ENCODE data around the gene PTPN4.

DNA sequence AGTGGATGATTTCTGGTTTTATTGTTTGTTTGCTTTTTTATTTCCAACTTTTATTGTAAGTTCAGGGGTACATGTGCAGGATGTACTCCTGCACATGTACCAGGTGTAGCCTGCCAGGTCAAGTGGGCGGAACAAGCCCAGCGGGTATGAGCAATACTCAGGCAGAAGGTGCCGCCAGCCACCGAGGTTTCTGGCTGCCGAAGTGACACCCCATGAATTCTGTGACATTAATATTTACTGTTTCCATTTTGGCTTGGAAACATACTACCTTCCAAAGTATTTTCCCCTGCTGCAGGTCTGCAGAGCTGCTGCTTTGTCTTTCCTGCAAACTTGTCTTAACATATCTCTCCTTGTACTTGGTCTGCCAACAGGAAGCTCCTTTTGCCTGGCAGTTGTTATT lies 78.5 kb downstream of the PTPN4 start:
- TF ChIP-seq, protein P1, sequence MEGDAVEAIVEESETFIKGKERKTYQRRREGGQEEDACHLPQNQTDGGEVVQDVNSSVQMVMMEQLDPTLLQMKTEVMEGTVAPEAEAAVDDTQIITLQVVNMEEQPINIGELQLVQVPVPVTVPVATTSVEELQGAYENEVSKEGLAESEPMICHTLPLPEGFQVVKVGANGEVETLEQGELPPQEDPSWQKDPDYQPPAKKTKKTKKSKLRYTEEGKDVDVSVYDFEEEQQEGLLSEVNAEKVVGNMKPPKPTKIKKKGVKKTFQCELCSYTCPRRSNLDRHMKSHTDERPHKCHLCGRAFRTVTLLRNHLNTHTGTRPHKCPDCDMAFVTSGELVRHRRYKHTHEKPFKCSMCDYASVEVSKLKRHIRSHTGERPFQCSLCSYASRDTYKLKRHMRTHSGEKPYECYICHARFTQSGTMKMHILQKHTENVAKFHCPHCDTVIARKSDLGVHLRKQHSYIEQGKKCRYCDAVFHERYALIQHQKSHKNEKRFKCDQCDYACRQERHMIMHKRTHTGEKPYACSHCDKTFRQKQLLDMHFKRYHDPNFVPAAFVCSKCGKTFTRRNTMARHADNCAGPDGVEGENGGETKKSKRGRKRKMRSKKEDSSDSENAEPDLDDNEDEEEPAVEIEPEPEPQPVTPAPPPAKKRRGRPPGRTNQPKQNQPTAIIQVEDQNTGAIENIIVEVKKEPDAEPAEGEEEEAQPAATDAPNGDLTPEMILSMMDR (IDR thresholded peaks at IDR 0.05), result no peak
- TF ChIP-seq EP300 (IDR thresholded peaks at IDR 0.05), result no peak

All from tibial nerve (tissue), 4 donors.